ENCODE measurements around the gene SUMO4. TPM values are rescaled to one million over a fixed set of nuclear protein-coding genes. Genes with fewer than 3 reads are reported as not detected.

The SUMO4 gene
- total RNA-seq, 1 experiment from 2014 or later = 1.2 TPM

- CTCF ChIA-PET = no interaction called here
- POLR2A ChIA-PET = no interaction called here
- no peak overlapping the region for H3K27ac Mint-ChIP-seq
- TF ChIP-seq PRRX2 (CRISPR knock-in tag; IDR thresholded peaks at IDR 0.05) (no peak), ZNF416 (CRISPR knock-in tag; IDR thresholded peaks at IDR 0.05) (no peak), STAT6 (CRISPR knock-in tag; conservative IDR thresholded peaks at IDR 0.05; ENCODE audit: low read depth) (no peak)
- TF ChIP-seq, protein P1, sequence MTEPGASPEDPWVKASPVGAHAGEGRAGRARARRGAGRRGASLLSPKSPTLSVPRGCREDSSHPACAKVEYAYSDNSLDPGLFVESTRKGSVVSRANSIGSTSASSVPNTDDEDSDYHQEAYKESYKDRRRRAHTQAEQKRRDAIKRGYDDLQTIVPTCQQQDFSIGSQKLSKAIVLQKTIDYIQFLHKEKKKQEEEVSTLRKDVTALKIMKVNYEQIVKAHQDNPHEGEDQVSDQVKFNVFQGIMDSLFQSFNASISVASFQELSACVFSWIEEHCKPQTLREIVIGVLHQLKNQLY (CRISPR knock-in tag; IDR thresholded peaks at IDR 0.05) = no peak
- TF ChIP-seq, protein P2, sequence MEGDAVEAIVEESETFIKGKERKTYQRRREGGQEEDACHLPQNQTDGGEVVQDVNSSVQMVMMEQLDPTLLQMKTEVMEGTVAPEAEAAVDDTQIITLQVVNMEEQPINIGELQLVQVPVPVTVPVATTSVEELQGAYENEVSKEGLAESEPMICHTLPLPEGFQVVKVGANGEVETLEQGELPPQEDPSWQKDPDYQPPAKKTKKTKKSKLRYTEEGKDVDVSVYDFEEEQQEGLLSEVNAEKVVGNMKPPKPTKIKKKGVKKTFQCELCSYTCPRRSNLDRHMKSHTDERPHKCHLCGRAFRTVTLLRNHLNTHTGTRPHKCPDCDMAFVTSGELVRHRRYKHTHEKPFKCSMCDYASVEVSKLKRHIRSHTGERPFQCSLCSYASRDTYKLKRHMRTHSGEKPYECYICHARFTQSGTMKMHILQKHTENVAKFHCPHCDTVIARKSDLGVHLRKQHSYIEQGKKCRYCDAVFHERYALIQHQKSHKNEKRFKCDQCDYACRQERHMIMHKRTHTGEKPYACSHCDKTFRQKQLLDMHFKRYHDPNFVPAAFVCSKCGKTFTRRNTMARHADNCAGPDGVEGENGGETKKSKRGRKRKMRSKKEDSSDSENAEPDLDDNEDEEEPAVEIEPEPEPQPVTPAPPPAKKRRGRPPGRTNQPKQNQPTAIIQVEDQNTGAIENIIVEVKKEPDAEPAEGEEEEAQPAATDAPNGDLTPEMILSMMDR (IDR thresholded peaks at IDR 0.05) = no peak
- TF ChIP-seq, protein P3, sequence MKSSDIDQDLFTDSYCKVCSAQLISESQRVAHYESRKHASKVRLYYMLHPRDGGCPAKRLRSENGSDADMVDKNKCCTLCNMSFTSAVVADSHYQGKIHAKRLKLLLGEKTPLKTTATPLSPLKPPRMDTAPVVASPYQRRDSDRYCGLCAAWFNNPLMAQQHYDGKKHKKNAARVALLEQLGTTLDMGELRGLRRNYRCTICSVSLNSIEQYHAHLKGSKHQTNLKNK (CRISPR knock-in tag; IDR thresholded peaks at IDR 0.05) = no peak
- H3K4me1 Mint-ChIP-seq = peaks cover 3% of the 10 kb centered on the region; the same call in 1 of the 2 replicates
- no peak overlapping the region for H3K4me3 Mint-ChIP-seq
- ATAC-seq (no peak), DNase-seq (ENCODE audit: low spot score) (no peak)
- no peaks in the 10 kb centered on the region for H3K36me3 Mint-ChIP-seq
- no peaks in the 10 kb centered on the region for H3K27me3 Mint-ChIP-seq (ENCODE audit: low read depth)
- no peaks in the 10 kb centered on the region for H3K9me3 Mint-ChIP-seq
Measured at GRCh38 chr6:149438855-149439254, 38.8 kb downstream of the SUMO4 start.

DNA sequence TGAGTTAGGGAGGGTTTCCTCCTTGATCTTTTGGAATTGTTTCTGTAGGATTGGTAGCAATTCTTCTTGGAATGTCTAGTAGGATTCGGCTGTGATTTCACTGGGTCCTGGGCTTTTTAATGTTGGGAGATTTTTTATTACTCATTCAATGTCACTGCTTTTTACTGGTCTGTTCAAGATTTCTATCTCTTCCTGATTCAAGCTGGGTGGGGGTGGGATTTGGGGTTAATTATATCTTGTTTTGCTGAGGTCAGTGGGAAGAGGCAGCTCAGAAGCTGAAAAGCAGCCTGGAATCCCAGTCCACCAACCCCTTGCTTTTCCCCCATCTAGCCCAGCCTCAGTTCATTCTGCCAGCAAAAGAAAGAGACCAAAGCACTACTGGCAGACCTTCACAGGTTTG is 39.6 kb downstream of the SUMO4 start:
- H3K9me3 Mint-ChIP-seq = peaks cover 2% of the 10 kb centered on the region; the same call in 1 of the 2 replicates
- no peak for TF ChIP-seq FOXK1 (CRISPR knock-in tag; IDR thresholded peaks at IDR 0.05)
- no peak for TF ChIP-seq SMAD4 (CRISPR knock-in tag; IDR thresholded peaks at IDR 0.05)
- TF ChIP-seq, protein P4, sequence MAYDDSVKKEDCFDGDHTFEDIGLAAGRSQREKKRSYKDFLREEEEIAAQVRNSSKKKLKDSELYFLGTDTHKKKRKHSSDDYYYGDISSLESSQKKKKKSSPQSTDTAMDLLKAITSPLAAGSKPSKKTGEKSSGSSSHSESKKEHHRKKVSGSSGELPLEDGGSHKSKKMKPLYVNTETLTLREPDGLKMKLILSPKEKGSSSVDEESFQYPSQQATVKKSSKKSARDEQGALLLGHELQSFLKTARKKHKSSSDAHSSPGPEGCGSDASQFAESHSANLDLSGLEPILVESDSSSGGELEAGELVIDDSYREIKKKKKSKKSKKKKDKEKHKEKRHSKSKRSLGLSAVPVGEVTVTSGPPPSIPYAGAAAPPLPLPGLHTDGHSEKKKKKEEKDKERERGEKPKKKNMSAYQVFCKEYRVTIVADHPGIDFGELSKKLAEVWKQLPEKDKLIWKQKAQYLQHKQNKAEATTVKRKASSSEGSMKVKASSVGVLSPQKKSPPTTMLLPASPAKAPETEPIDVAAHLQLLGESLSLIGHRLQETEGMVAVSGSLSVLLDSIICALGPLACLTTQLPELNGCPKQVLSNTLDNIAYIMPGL (CRISPR knock-in tag; IDR thresholded peaks at IDR 0.05) = no peak
- no peak for TF ChIP-seq JAZF1 (CRISPR knock-in tag; IDR thresholded peaks at IDR 0.05)
- TF ChIP-seq NFE2L1 (CRISPR knock-in tag; IDR thresholded peaks at IDR 0.05) = no peak
- TF ChIP-seq RORB (CRISPR knock-in tag; IDR thresholded peaks at IDR 0.05) = no peak
- TF ChIP-seq, protein P5, sequence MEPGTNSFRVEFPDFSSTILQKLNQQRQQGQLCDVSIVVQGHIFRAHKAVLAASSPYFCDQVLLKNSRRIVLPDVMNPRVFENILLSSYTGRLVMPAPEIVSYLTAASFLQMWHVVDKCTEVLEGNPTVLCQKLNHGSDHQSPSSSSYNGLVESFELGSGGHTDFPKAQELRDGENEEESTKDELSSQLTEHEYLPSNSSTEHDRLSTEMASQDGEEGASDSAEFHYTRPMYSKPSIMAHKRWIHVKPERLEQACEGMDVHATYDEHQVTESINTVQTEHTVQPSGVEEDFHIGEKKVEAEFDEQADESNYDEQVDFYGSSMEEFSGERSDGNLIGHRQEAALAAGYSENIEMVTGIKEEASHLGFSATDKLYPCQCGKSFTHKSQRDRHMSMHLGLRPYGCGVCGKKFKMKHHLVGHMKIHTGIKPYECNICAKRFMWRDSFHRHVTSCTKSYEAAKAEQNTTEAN (CRISPR knock-in tag; IDR thresholded peaks at IDR 0.05) = no peak
- no peak for TF ChIP-seq STAT6 (CRISPR knock-in tag; conservative IDR thresholded peaks at IDR 0.05; ENCODE audit: low read depth)
- no peak for TF ChIP-seq TEAD4 (CRISPR knock-in tag; IDR thresholded peaks at IDR 0.05)
- no peak for TF ChIP-seq CREB1 (CRISPR knock-in tag; IDR thresholded peaks at IDR 0.05)
- TF ChIP-seq, protein P6, sequence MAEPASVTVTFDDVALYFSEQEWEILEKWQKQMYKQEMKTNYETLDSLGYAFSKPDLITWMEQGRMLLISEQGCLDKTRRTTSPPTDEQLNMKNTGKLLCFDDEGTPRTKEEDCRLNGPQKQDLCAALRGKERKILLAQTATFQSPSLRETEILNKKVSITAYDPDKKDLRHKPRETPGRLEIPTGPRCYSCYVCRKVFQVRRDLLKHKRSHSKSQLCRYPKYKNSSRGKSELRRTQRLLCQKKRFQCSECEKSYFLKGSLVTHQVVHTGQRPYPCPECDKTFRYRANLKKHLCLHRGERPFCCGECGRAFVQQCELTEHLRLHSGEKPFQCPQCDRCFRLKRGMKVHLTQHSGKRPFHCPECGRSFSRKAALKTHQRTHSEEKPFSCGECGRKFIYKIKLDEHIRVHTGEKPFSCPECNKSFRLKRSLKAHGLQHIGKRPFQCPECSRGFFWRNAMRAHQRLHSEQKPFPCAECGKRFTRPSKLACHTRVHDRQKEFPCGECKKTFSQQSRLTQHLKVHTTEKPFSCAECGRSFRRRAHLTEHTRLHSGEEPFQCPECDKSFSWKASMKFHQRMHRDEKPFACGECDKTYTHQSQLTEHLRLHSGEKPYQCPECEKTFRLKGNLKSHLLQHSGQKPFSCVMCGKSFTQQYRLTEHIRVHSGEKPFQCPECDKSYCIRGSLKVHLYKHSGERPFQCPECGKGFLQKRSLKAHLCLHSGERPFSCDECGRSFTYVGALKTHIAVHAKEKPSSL (CRISPR knock-in tag; conservative IDR thresholded peaks at IDR 0.05) = no peak
- no peak for TF ChIP-seq NFATC4 (CRISPR knock-in tag; IDR thresholded peaks at IDR 0.05)
- TF ChIP-seq CREM (CRISPR knock-in tag; IDR thresholded peaks at IDR 0.05) = no peak
- no peak for TF ChIP-seq MAX (CRISPR knock-in tag; IDR thresholded peaks at IDR 0.05)
- no peak for TF ChIP-seq ZNF423 (CRISPR knock-in tag; IDR thresholded peaks at IDR 0.05)
- no peak for TF ChIP-seq USF1 (CRISPR knock-in tag; IDR thresholded peaks at IDR 0.05)
- no peak for TF ChIP-seq SP1 (CRISPR knock-in tag; conservative IDR thresholded peaks at IDR 0.05)

More for the DNA sequence above, 39.6 kb downstream of the SUMO4 start:
- H3K4me3 Mint-ChIP-seq = no peak overlapping the region
- H3K27ac Mint-ChIP-seq = no peak overlapping the region
- no peaks in the 10 kb centered on the region for H3K27me3 Mint-ChIP-seq (ENCODE audit: low read depth)
- ChIA-PET CTCF (no interaction called here), POLR2A (no interaction called here)
- DNase-seq (ENCODE audit: low spot score) (no peak), ATAC-seq (no peak)
- H3K36me3 Mint-ChIP-seq = no peaks in the 10 kb centered on the region
- peaks cover 3% of the 10 kb centered on the region; the same call in 1 of the 2 replicates for H3K4me1 Mint-ChIP-seq
